ENCODE results near the gene CWH43.
"Not testable (repeated sequence)": the region's sequence is repeated elsewhere in the genome, so short reads cannot be mapped to it uniquely, and the experiment has no call there.

The CWH43 gene

GRCh38 chr4:48985976-48986653 lies at the start of gene CWH43:
TSS of gene CWH43 (plus strand) at chr4:48986275. CDS start at chr4:48986430, 155 bp downstream.
- peak in 1 of 2 experiments; percentile 28 for DNase-seq

- DNase-seq: no peak
Measured at GRCh38 chr4:48937033-48937432, 49.0 kb upstream of the CWH43 start.

- DNase-seq: no peak
Measured at GRCh38 chr4:48938831-48939230, 47.2 kb upstream of the CWH43 start.

- DNase-seq: no peak
Measured at GRCh38 chr4:48939785-48940184, 46.3 kb upstream of the CWH43 start.

- peak; percentile 42 to 78 for DNase-seq
Measured at GRCh38 chr4:48943387-48943786, 42.7 kb upstream of the CWH43 start.

GRCh38 chr4:48944252-48944651 lies 41.8 kb upstream of the CWH43 start:
- no peak for DNase-seq

GRCh38 chr4:48944756-48945241 lies 41.3 kb upstream of the CWH43 start:
- peak in 1 of 2 experiments; percentile 21 for DNase-seq

- DNase-seq: no peak
Measured at GRCh38 chr4:48945981-48946380, 40.1 kb upstream of the CWH43 start.

- no peak for DNase-seq
Measured at GRCh38 chr4:48947731-48948130, 38.3 kb upstream of the CWH43 start.

GRCh38 chr4:48949086-48949485 lies 37.0 kb upstream of the CWH43 start:
- DNase-seq: no peak

- no peak for DNase-seq
Measured at GRCh38 chr4:48949518-48950219, 36.4 kb upstream of the CWH43 start.

- no peak for DNase-seq
Measured at GRCh38 chr4:48954314-48954713, 31.8 kb upstream of the CWH43 start.

GRCh38 chr4:48957366-48957765 lies 28.7 kb upstream of the CWH43 start:
- DNase-seq: not testable (repeated sequence)

- DNase-seq: no peak
Measured at GRCh38 chr4:48958582-48958981, 27.5 kb upstream of the CWH43 start.

- peak; percentile 91 to 93 for DNase-seq
Measured at GRCh38 chr4:48960988-48961635, 25.0 kb upstream of the CWH43 start.

- peak in 1 of 2 experiments; percentile 28 for DNase-seq
Measured at GRCh38 chr4:48962636-48963035, 23.4 kb upstream of the CWH43 start.

GRCh38 chr4:48963042-48963679 lies 22.9 kb upstream of the CWH43 start:
- DNase-seq: peak; percentile 69 to 91

- DNase-seq: no peak
Measured at GRCh38 chr4:48967101-48967500, 19.0 kb upstream of the CWH43 start.

- no peak for DNase-seq
Measured at GRCh38 chr4:48967631-48968030, 18.4 kb upstream of the CWH43 start.

GRCh38 chr4:48968814-48969213 lies 17.3 kb upstream of the CWH43 start:
- DNase-seq: no peak

- DNase-seq: no peak
Measured at GRCh38 chr4:48970471-48970921, 15.6 kb upstream of the CWH43 start.

GRCh38 chr4:48974979-48975640 lies 11.0 kb upstream of the CWH43 start:
- no peak for DNase-seq

- DNase-seq: no peak
Measured at GRCh38 chr4:48976041-48976440, 10.0 kb upstream of the CWH43 start.

All from NCI-H526 (cell line).